SHP77 treated with DMSO at 0.1 percent for 48 hours (cell line): ENCODE results near the gene FAM118A.
"Not testable (repeated sequence)": the region's sequence is repeated elsewhere in the genome, so short reads cannot be mapped to it uniquely, and the experiment has no call there.

ENCODE experiments used
- DNase-seq: peaks from one replicate; lab custom pipeline; 2025; lab: John Stamatoyannopoulos, UW

The FAM118A gene

DNA sequence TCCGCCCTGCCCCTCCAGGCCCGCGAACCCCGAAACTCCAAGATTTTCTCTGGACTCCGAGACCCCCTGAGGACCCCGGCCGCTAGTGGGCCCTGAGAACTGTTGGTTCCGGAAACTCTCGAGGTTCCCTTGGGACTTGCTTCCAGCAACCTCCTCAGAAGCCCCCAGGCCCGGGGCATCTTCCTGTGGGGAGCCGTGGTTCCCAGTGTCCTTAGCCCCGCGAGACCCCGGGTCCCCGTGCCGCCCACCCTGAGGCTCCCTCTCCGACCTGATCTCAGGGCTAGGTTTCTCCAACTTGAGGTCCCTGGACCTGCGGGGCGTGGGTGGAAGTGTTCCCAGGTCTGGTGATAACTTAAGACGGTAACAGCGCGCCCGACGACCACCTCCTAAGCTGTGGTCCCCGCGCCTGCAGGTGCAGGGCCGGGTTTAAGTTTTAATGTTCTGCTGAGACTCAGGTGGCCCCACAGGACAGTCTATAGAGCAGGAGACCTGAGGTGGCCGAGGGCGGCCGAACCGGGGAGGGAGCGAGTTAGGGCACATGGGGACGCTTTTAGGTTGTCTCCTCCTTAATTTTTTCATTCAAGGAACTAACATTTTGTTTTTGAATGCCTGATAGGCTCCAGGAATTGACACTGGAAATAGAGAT, 720 bp downstream of the FAM118A start:
- no peak for DNase-seq

DNA sequence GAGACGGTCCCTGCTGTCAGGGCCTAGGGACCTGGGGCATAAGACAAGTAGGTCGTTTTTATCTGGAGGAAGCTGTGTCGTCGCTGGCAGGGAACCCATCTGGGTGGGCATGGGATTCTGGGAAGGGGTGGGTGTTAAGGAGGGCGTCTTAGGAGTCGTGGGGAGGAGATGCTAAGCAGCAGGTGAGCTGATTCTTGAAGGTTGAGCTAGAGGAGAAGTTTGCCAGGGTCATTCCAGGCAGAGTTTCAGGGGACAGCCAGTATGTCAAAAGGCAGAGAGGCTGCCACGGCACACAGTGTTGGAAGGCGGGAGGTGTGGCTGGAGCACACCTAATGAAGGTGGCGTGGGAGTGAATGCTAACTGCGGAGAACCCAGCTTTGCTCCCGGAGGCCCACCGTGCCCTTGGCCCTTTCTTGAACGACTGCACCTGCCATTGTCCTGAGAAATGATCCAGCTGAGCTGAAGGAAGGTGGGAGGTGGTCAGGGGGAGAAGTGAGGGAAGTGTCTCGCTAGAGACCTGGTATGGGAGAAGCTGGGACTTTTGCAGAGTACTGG, 1.3 kb downstream of the FAM118A start:
- no peak for DNase-seq

DNA sequence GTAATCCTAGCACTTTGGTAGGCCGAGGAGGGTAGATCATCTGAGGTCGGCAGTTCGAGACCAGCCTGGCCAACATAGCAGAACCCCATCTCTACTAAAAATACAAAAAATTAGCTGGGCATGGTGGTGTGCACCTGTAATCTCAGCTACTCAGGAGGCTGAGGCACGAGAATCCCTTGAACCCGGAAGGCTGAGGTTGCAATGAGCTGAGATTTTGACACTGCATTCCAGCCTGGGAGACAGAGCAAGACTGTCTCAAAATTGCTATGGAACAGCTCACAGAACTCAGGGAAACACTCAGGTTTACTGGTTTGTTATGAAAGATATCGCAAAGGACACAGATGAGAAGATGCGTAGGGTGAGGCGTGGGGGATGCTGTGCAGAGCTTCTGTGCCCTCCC, 2.7 kb downstream of the FAM118A start:
- no peak for DNase-seq

DNA sequence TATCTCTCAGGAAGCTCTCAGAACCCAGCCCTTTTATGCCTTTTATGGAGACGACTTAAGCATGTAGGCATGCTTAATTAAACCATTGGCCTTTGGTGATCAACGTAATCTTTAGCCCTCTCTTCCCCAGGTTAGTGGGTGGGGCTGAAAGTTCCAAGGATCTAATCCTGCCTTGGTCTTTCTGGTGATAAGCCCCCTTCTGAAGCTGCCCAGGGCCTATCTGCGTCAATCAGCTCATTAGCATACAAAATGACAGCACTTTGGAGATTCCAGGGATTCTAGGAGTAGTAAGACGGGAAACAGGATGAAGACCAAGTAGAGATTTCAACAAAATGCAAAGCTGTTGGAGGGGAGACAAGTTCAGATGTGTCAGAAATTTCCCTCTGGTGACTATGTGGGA, 3.1 kb downstream of the FAM118A start:
- no peak for DNase-seq

DNA sequence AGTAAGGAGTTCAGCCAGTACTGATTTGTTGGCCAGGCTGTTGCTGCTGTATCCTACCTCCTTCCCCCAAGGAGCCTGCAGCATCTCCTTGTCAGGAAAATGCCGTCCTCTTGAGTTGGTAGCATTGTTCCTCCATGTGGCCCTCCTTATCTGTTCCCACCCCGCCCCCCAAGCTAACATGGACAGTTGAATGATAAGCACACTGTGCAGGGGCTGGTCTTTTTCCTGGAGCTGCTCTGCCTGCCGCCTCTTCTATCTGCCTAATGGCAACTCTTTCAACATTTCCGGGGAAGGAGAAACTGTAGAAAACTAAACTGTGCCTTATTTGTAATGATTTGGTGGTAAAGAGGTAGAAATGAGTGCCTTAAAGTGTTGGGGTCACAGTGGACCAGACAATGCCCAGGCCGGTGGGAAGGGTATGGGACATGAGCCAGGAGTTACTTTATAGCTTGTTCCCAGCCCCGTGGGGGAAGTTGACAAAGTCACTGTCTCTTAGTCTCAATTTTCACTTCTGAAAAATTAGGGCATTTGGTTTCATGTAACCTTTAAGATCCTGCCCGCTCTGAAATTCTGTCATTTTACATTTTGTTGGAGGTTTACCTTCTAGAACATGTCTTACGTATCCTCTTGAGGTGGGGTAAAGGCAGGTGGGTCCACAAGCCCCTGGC, 4.5 kb downstream of the FAM118A start:
- DNase-seq, result no peak

DNA sequence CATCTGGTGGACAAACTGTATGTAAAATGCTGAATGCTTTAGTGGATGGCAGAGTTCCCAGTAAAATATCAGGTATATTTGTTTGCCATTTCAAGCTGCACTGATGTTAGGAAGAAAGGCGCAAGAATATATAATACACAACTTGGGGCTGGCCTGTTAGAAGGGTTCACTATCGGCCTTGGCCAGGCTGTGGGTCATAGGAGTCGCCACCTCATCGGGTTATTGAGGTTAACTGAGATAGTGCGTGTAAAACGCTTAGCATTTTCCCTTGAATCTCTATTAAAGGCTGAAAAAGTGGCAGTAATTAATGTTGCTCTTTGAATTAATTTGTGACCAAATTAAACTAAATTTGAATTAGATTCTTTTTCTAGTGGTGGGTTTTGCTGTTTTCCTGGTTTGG, 5.1 kb downstream of the FAM118A start:
- DNase-seq, result no peak

DNA sequence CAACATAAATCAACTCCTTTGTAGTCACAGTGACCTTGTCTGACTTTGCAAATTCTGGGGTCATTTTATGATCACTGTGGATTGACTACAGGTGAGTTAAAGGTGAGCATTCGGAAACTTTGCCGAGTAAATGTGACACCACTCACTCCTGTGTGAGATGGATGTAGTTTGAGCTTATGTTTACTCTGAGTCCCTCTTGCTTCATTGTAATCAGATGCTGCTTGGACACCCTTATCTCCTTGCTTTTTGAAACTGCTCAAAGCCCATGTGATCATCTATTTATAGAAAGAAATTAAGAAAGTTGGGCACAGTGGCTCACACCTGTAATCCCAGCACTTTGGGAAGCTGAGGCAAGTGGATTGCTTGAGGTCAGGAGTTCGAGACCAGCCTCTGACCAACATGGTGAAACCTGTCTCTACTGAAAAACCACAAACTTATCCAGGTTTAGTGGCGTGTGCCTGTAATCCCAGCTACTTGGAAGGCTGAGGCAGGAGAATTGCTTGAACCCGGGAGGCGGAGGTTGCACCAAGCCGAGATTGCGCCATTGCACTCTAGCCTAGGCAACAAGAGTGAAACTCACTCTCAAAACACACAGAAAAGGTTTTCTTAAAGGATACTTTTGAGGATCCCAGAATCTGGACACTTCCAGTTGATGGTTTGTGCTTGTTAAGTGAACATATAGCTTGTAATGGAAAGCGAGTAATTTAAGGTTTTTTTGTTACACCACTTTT, 7.2 kb downstream of the FAM118A start:
- no peak for DNase-seq

DNA sequence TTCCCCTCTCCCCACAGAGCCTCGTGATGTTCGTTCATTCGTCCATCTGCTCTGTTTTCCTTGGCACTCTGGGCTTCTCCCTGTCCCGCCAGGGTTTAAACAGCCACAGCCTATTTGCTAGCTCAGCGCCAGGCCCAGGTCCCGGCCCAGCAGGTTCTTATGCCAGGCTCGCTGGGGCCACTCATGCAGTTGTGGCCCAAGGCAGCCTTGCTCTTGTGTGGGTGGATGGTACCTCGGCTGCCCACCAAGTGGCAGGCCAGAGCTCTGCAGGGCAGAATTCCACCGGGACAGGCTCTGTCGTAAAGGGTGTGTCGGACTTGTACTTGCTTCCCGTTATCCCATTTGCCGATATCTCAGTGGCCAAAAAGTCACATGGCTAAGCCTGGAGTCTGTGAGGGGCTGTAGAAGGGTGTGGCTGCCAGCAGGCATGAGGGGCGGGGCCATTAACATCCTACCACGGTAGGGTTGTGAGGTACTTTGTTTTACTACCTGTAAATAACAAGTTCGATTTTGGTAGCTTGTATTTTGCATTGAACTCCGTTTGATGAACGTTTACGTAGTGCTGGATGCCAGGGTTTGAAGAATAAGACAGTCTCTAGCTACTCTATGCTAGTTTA, 7.9 kb downstream of the FAM118A start:
- peak; percentile 56 for DNase-seq

DNA sequence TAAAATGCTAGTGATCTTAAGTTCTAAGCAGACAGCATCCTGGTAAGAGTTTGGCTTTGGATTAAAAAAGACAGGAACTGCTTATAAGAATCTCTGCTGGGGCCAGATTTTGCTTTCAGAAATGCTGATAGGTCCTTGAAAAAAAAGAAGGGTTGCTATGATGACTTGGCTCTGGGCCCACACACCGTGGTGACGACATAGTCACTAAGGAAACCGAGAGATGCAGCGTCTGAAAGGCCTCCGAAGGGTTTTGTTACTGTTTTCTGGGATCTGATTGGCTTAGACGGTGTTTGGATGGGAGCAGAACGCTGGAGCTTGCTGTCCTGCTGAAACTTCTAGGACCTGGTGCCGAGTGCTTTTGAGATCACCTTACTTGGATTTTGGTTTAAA, 8.4 kb downstream of the FAM118A start:
- DNase-seq, result peak; percentile 71

DNA sequence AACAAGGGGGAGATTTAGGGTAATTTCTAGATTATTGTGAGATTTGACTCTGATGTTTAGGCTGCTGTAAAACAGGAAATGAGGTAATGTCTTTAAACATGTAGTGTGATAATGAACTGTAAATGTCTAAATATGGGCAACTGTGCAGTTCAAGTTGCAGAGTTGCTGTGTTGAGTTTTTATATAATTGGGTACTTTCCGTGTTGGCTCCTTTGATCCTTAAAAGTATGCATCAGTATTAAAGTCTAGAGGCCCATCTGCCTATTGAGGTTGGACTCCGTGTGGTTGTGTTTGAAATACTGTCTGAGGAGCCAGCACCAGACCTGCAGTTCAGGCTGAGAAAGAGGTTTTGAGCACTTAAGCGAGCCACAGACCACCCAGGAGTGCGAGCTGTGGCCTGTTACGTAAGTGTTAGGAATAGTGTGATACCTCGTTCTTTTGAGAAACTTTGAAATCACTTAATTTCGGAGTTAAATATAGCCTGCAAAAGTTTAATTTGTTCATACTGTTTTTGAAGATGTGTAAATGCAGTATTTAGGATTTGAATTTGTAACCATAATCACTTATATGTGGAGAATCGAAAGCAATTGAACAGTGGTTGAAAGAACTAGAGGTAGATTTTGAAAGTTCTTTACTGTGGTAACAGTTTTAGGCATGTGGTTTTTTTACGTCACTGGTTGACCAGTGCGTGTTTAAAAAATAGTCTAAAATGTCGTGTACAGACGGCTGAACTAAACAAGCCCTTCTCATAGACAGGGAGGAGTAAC, 9.0 kb downstream of the FAM118A start:
- DNase-seq, result no peak

DNA sequence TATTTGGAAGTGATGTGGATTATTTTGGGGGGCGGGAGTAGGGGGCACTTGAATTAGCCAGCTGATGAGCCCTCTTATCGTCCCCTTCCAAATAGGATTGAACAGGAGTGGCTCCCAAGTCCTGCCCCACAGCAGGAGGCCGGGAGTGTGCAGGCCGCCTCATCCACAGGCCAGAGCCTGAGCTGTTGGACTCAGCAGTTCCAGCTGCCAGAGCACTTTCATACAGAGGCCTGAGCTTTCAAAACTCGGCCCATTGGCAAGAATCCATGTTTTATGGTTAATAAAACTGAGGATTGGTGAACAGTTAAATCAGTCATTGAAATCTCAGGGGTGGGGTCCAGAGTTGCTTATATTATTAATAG, 9.6 kb downstream of the FAM118A start:
- no peak for DNase-seq

DNA sequence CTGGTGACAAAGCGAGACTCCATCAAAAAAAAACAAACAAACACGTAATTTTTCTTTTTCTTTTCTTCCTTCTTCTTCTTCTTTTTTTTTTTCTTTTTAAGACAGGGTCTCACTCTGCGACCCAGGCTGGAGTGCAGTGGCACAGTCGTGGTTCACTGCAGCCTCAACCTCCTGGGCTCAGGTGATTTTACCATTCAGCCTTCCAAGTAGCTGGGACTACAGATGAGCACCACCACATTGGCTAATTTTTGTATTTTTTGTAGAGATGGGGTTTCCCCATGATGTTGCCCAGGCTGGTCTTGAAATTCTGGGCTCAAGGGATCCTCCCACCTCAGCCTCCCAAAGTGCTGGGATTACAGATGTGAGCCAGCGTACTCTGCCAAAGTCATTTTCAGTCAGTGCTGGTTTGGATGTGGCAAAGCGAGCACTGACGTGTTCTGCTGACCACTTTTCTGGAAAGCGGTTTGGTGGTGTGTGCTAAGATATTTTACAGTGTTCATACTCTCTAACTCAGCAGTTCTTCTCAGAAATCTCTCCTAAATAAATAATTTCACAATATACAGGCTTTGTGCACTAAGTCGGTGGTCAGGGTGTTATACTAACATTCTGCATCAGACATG, 10.7 kb downstream of the FAM118A start:
- DNase-seq, result no peak

DNA sequence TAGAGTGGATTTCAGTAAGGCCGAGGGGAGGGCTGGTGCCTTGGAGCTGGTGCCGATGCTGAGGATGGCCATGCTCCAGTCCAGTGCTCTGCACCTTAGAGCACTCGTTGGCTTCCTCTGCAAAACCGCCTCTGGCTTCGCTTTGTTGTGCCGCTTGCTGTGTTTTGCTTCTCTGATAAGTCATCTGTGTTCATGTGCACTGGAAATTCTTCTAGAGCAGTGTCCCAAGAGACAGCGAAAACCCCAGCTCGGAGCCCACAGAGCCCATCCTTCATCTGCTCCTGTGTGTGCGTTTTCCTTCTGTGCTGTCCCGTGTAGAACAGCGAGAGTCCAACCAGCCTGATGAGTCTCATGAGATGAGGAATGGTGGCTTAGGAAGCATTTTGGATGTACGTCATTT, 12.1 kb downstream of the FAM118A start:
- no peak for DNase-seq

DNA sequence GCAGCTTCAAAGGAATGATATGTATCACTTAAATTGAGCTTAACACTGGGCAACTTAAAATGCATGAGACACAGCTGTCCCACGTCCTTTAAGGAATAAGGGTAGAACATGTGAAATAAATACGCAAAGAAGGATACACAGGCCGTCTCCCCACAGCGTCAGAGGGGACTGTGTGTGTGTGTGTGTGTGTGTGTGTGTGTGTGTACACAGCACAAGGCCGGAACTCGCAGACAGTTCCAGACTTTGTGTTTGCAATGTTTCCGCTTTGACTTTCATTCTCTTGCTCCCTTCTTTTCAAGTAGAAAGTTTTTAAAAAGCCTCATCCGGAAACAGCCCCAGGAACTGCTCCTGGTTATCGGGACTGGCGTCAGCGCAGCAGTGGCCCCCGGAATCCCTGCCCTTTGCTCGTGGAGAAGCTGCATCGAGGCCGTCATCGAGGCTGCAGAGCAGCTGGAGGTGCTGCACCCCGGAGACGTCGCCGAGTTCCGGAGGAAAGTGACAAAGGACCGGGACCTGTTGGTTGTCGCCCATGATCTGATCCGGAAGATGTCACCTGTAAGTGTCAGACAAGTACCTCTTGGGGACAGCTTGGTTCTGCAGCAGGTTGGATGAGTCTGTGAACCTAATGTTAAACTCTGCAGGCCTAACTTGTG, 13.3 kb downstream of the FAM118A start:
- no peak for DNase-seq

DNA sequence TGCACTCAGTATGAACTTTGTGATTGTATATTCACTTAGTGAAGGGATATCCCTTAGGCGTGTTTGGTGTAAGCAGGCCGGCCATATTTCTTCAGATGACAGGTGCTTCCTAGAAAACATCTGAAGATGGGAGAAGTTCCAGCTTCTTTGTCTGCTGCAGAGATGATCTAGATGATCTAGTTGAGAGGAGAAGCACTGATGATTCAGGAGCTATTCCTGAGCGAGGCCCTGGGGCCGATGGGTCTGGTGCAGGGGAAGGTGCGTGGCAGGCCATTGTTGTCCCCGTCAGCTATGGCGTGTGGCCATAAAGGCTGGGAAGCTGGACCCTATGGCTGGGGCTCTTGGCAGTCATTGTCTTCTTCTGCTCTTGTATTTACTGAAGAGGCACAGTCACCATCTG, 14.0 kb downstream of the FAM118A start:
- no peak for DNase-seq

DNA sequence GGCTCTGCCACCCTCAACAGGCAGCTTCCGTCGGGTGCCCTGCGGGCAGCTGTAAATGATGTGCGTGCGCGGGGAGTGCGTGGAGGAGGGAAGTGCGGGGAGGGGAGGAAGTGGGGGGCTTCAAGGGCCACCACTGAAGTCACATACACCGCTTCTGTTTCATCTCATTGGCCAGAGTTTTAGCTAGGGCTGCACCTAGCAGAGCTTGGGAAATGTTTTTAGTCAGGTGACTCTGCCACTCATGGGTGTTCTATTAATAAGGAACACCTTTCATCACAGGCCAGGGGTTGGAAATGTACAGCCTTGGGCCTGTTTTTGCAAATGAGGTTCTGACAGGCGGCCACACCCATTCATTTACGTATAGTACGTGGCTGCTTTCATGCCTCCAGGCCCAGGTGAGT, 14.6 kb downstream of the FAM118A start:
- no peak for DNase-seq

DNA sequence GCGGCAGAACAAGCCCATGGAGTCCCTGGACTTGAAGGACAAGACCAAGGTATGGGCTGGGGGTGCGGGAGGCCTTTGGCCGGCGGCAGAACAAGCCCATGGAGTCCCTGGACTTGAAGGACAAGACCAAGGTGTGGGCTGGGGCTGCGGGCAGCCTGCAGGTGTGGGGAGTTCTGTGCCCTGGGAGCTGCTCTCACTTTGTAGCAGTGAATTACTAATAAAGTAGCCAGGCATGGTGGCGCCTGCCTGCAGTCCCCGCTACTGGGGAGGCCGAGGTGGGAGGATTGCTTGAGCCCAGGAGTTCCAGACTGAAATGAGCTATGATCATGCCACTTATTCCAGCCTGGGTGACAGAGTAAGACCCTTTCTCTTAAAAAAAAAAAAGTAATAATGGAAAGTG, 18.5 kb downstream of the FAM118A start:
- not testable (repeated sequence) for DNase-seq

DNA sequence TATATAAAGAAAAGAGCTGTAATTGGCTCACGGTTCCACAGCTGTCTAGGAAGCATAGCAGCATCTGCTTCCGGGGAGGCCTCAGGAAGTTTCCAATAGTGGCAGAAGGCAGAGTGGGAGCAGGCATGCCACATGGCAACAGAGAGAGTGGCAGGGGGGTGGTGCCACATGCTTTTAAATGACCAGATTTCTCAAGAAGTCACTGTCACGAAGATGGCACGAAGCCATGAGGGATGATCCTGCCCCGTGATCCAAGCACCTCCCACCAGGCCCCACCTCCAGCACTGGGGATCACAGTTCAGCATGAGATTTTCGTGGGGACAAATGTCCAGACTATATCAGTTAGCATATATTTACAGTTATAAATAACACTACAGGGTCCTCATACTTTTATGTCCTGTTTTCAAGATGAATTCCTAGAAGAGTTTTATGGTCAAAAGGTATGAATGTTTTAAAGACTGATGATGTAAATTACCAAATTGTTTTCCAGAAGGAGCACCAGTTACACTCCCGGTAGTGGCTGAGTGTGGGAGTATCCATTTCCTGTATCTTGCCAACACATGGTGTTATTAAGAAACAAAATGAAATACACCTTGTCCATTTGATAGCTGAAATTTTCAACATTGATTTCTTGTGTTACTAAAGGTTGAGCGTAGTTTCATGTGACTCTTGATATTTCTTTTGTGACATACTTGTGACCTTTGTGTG, 19.2 kb downstream of the FAM118A start:
- DNase-seq, result peak; percentile 90

DNA sequence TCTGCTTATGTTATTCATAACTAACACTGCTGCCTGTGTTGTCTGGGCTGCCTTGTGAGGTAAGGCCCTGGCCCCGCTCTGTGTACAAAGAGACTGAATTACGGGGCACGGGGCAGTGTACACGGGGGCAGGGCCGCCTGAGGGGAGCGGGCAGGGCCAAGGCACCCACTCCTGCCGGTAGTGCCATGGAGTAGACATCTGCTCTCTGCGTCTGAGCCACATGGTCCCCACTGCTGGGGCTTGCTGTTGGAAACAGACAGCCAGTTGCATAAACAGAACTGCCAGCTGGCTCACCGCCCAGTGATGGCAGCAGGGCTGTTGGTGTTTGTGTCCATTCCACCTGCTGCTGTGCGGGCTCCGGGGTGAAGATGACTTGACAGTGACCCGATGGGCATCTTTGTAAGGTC, 19.8 kb downstream of the FAM118A start:
- DNase-seq, result peak; percentile 94

DNA sequence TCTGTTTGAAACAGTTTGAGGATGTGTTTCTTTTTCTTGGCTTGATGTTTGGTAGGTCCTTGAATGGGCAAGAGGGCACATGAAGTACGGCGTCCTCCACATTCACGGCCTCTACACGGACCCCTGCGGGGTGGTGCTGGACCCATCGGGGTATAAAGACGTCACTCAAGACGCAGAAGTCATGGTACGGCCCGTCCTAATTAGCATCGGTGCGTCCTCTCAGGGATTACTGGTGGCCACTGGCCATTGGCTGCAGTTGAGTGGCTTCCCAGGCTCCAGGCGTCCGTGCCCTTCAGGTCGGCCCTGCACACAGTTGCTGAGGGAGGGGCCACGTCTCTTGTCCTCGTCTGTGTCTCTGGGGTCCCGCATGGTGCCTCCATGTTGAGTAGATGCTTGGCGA, 20.8 kb downstream of the FAM118A start:
- DNase-seq, result no peak
